CD8-positive, alpha-beta memory T cell (primary cell): ENCODE measurements around the gene CDYL. TPM values are rescaled to one million over a fixed set of nuclear protein-coding genes. Genes with fewer than 3 reads are reported as not detected.
A peak's percentile ranks its signal among the peaks of the same experiment; 100 is the strongest.

Experiments
- CTCF ChIA-PET: fragments of 350-600 bp; sonication (Branson Sonifier 250); formaldehyde crosslinking; loops from one replicate; lab custom pipeline; 2021; ENCODE audit warnings: antibody characterized with exemption; lab: Charles Lee
- POLR2A ChIA-PET: fragments of 350-600 bp; sonication (Branson Sonifier 250); formaldehyde crosslinking; loops from one replicate; lab custom pipeline; 2021; ENCODE audit warnings: antibody characterized with exemption; lab: Charles Lee
- DNase-seq, 5 donors: peaks; one replicate each; pipeline versions ENCODE4 v3.0.0 to v3.0.0-alpha.2; 2020 to 2022; ENCODE audit warnings: mixed read lengths in 1 of 5
- H3K27ac ChIP-seq: one replicate; pipeline ENCODE4 v1.7.0; 2013; ENCODE audit warnings: low read depth, mild to moderate bottlenecking, low read length, moderate library complexity
- H3K27me3 ChIP-seq: 2 replicates; pipeline ENCODE4 v1.7.0; 2013; ENCODE audit warnings: low read length, mild to moderate bottlenecking; ENCODE audit not compliant: insufficient read depth, poor library complexity, severe bottlenecking
- H3K36me3 ChIP-seq: 2 replicates; pipeline ENCODE4 v1.7.0; 2013; ENCODE audit warnings: mild to moderate bottlenecking, low read length, moderate library complexity; ENCODE audit not compliant: insufficient read depth
- H3K4me1 ChIP-seq: 2 replicates; pipeline ENCODE4 v1.7.0; 2013; ENCODE audit warnings: mild to moderate bottlenecking, low read length, moderate library complexity; ENCODE audit not compliant: insufficient read depth
- H3K4me3 ChIP-seq: 2 replicates; pipeline ENCODE4 v1.7.0; 2013; ENCODE audit warnings: mild to moderate bottlenecking, low read length
- H3K9me3 ChIP-seq: 2 replicates; pipeline ENCODE4 v1.7.0; 2013; ENCODE audit warnings: mild to moderate bottlenecking, low read length
- H3K27ac Mint-ChIP-seq, 8 donors: one replicate each; pipeline ENCODE4 v1.8.0; 2020 to 2021; ENCODE audit warnings: mixed read lengths in 8 of 8, mild to moderate bottlenecking in 6 of 8, inconsistent platforms in 3 of 8, moderate library complexity in 3 of 8
- H3K27me3 Mint-ChIP-seq, 2 donors: one replicate each; pipeline ENCODE4 v1.8.0; 2020 to 2021; ENCODE audit warnings: mixed read lengths in 2 of 2, mild to moderate bottlenecking in 1 of 2, moderate library complexity in 1 of 2
- H3K36me3 Mint-ChIP-seq, 3 donors: one replicate each; pipeline ENCODE4 v1.8.0; 2020 to 2021; ENCODE audit warnings: mixed read lengths in 3 of 3, inconsistent platforms in 1 of 3, mild to moderate bottlenecking in 1 of 3
- H3K4me1 Mint-ChIP-seq, 3 donors: one replicate each; pipeline ENCODE4 v1.8.0; 2020 to 2021; ENCODE audit warnings: mixed read lengths in 3 of 3, inconsistent platforms in 1 of 3, mild to moderate bottlenecking in 1 of 3
- H3K4me3 Mint-ChIP-seq, 7 donors: one replicate each; pipeline ENCODE4 v1.8.0; 2020 to 2021; ENCODE audit warnings: mixed read lengths in 7 of 7, mild to moderate bottlenecking in 6 of 7, moderate library complexity in 4 of 7, inconsistent platforms in 2 of 7
- H3K9me3 Mint-ChIP-seq, 5 donors: one replicate each; pipeline ENCODE4 v1.8.0; 2020 to 2022; ENCODE audit warnings: mixed read lengths in 5 of 5, mild to moderate bottlenecking in 3 of 5, moderate library complexity in 2 of 5, inconsistent platforms in 1 of 5
- polyA plus RNA-seq: library from polyadenylated mRNA; unstranded; fragments of 300-500 nt; fragmentation: Illumina TruSeq; gene quantifications from one replicate; pipeline ENCODE4 v1.2.3, GENCODE V29; 2021
- total RNA-seq, 2 experiments: library from RNA; stranded (reverse); gene quantifications; one replicate each; pipeline ENCODE4 v1.2.3, GENCODE V29; 2021

CDYL gene
- total and polyA plus RNA-seq, 3 experiments from 2014 or later = 7.5 to 32.2 (median 31.7) TPM

DNA sequence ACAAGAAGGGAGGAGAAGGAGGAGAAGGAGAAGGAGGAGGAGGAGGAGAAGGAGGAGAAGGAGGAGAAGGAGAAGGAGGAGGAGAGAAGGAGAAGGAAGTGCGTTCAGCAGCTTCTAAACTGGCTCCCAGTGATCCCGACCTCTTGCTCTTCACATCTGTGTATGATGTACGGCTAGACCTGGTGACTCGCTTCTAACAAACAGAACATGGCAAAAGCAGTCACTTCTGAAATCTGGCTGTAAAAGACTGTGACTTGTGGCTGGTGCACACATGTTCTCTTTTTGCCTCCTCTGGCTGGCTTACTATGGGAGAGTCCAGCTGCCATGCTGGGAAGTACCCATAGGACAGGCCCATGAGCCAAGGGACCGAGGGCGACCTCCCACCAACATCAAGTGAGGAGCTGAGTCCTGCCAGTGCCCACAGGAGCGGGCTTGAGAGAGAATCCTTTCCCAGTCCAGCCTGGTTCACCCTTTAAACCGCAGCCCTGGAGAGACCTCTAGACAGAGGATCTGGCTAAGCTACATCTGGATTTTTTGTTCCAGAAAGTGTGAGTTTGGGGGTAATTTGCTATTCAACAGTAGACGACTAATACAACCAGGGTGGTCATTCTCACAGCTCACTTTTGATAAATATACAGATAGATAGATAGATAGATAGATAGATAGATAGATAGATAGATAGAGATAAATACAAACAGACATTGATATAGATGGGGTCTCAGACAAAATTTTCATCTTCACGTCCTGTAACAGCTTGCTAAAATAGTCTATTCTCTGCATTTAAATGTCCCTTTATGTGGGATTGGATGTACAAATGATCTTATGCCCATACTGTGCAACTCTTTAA is 185.3 kb downstream of the CDYL start:
- H3K27ac Mint-ChIP-seq = no peak overlapping the region

DNA sequence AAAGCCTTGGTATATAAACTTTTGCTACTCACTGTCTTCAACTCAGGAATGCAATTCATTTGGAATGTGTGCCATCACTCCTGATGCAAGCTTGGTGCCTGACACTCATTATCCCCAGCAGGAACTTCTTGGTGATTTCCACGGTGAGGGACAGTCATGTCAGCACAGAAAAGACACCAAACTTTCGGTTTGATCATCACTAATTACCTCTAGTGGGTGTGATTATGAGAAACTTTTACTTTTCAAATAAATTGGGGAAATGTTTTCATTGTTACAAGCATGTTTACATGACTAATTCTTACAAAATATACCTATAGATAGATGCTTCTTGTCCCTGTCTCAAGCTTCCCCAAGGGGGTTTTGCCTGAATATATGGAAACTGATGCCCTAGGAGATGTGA is 186.7 kb downstream of the CDYL start:
- Histone ChIP-seq H3K4me3 (no peak overlapping the region), H3K27ac (no peak overlapping the region), H3K27me3 (no peaks in the 10 kb centered on the region), H3K36me3 (no peaks in the 10 kb centered on the region), H3K4me1 (no peaks in the 10 kb centered on the region), H3K9me3 (no peaks in the 10 kb centered on the region)
- CTCF ChIA-PET = no interaction called here
- DNase-seq = no peak
- peaks cover 0 to 7% (median 0%) of the 10 kb centered on the region in 5 donors for H3K9me3 Mint-ChIP-seq
- no peaks in the 10 kb centered on the region for H3K4me1 Mint-ChIP-seq
- H3K36me3 Mint-ChIP-seq = peaks cover 0 to 2% (median 0%) of the 10 kb centered on the region in 3 donors
- POLR2A ChIA-PET = no interaction called here
- peaks cover 0 to 3% of the 10 kb centered on the region in 2 donors for H3K27me3 Mint-ChIP-seq
- H3K4me3 Mint-ChIP-seq = no peak overlapping the region
- H3K27ac Mint-ChIP-seq = no peak overlapping the region

More for the DNA sequence above, 185.3 kb downstream of the CDYL start:
- Histone ChIP-seq H3K36me3 (no peaks in the 10 kb centered on the region), H3K27me3 (no peaks in the 10 kb centered on the region), H3K27ac (no peak overlapping the region), H3K4me3 (no peak overlapping the region), H3K4me1 (no peaks in the 10 kb centered on the region), H3K9me3 (no peaks in the 10 kb centered on the region)
- ChIA-PET CTCF (interaction anchor here (0.6 kb wide), 1 partner anchor 102 kb away, joined by 3 read pairs; no protein-coding TSS in a partner anchor), POLR2A (no interaction called here)
- DNase-seq = no peak
- peaks cover 0 to 7% (median 0%) of the 10 kb centered on the region in 5 donors for H3K9me3 Mint-ChIP-seq
- H3K4me3 Mint-ChIP-seq = no peak overlapping the region
- H3K36me3 Mint-ChIP-seq = peaks cover 0 to 2% (median 0%) of the 10 kb centered on the region in 3 donors
- no peaks in the 10 kb centered on the region for H3K4me1 Mint-ChIP-seq
- H3K27me3 Mint-ChIP-seq = peaks cover 0 to 3% of the 10 kb centered on the region in 2 donors

DNA sequence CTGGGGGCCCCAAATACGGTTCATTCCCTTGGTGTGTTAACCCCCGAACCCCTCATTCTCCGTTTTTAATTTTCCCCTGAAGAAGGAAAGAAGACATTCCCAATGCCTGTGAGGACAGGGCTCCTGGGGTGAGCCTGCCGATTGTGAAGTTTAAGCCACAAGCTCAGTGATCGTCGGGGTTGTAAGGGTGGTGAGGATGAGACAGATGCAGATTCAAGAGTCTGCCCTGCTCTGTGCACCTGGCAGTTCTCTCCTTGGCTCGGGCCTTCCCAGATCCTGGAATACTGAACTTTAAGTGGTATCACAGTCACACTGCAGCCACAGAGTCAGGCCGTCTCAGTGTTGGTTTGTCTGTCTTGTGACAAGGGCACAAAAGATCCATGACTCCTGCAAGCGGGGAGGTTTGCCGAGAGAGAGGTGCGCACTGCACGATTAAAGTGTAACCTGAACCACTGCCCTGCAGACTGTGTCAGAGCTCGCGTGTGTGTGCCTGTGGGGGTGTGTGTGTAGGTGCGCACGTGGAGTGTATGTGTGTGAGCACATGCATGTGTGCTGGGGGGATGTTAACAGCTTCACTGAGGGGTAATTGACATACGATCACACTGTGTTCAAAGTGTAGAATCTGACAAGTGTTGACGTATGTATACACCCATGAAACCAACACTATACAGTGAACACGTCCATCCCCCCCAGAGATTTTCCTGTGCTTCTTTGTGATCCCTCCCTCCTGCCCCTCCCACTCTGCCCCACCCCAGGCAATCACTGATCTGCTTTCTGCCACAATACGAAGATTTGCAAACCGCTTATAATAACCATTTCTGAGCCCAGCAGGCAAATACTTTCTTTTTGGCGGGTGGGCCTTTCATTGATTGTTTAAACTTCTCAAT is 188.7 kb downstream of the CDYL start:
- H3K27me3 Mint-ChIP-seq = peaks cover 0 to 8% of the 10 kb centered on the region in 2 donors
- no peak overlapping the region for H3K27ac Mint-ChIP-seq
- DNase-seq = no peak
- Histone ChIP-seq H3K36me3 (no peaks in the 10 kb centered on the region), H3K27me3 (no peaks in the 10 kb centered on the region), H3K4me3 (no peak overlapping the region), H3K9me3 (no peaks in the 10 kb centered on the region), H3K4me1 (no peaks in the 10 kb centered on the region), H3K27ac (no peak overlapping the region)
- H3K36me3 Mint-ChIP-seq = peaks cover 0 to 2% (median 0%) of the 10 kb centered on the region in 3 donors
- ChIA-PET POLR2A (no interaction called here), CTCF (no interaction called here)
- H3K4me1 Mint-ChIP-seq = no peaks in the 10 kb centered on the region
- no peak overlapping the region for H3K4me3 Mint-ChIP-seq
- H3K9me3 Mint-ChIP-seq = peaks cover 0 to 6% (median 0%) of the 10 kb centered on the region in 5 donors

DNA sequence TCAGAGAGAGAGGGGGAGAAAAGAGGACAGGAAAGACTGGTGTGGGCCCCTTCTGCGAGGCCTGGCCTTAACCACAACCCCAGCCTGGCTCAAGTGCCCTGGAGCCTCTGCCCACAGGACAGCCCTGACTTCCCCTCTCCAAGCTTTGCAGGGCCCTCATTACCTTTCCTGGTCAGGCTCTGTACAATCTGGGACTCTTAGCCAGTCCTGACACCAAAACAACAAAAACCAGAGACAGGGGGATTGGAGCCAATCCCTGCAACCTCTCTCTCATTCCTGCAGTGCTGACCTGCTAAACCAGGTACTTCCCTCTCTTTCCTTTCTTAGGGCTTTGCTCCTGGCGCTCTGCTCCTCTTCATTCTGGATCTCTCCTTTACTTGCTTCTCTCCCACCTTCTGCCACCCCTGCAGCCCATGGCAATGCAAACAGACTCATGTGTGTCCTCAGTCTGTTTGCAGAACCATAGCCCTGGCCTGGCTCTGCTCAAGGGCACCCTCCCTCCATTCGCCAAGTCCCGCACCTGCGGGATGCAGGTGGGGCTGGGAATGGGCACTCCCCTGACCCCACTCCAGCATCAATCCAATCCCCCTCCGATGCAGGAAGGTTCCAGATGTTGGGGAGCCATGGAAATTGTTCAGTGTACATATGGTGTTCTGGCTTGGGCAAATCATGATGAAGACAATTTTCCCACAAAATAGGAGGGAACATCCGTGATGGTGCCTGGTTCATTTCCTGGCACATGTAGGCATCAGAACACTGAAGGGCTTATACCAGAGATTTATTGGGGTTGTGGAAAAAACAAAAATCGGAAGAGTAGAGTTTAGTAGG is 189.6 kb downstream of the CDYL start:
- Mint-ChIP-seq H3K36me3 (peaks cover 0 to 2% (median 0%) of the 10 kb centered on the region in 3 donors), H3K4me1 (no peaks in the 10 kb centered on the region), H3K9me3 (no peaks in the 10 kb centered on the region), H3K27ac (peak overlapping the region in 1 of 8 donors; percentile 32), H3K4me3 (no peak overlapping the region), H3K27me3 (peaks cover 0 to 11% of the 10 kb centered on the region in 2 donors)
- Histone ChIP-seq H3K27me3 (no peaks in the 10 kb centered on the region), H3K4me3 (no peak overlapping the region), H3K4me1 (no peaks in the 10 kb centered on the region), H3K27ac (no peak overlapping the region), H3K9me3 (no peaks in the 10 kb centered on the region), H3K36me3 (no peaks in the 10 kb centered on the region)
- ChIA-PET POLR2A (no interaction called here), CTCF (no interaction called here)
- no peak for DNase-seq

DNA sequence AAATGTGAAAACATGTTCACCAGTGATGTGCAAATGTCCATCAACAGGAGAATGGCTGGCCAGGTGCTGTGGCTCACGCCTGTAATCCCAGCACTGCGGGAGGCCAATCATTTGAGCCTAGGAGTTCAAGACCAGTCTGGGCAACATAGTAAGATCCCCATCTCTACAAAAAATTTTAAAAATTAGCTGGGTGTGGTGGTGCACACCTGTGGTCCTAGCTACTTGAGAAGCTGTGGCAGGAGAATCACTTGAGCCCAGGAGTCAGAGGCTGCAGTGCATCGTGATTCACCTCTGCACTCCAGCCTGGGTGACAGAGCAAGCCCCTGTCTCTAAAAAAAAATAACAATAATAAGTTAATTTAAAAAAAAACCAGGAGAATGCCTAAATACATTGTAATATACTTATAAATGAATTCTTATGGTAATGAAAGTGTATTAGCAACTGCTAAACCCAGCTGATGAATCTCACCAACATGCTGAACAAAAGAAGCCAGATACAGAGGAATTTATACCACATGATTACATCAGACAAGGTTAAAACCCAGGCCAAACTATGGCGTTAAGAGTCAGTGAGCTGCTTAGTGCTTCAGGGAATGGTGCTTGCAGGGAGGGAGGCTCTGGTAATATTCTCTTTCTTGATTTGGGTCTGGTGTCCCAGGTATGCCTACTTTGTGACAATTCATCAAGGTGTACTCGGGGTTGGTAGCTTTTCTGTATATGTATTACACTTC is 191.3 kb downstream of the CDYL start:
- no peak for DNase-seq
- CTCF ChIA-PET = no interaction called here

DNA sequence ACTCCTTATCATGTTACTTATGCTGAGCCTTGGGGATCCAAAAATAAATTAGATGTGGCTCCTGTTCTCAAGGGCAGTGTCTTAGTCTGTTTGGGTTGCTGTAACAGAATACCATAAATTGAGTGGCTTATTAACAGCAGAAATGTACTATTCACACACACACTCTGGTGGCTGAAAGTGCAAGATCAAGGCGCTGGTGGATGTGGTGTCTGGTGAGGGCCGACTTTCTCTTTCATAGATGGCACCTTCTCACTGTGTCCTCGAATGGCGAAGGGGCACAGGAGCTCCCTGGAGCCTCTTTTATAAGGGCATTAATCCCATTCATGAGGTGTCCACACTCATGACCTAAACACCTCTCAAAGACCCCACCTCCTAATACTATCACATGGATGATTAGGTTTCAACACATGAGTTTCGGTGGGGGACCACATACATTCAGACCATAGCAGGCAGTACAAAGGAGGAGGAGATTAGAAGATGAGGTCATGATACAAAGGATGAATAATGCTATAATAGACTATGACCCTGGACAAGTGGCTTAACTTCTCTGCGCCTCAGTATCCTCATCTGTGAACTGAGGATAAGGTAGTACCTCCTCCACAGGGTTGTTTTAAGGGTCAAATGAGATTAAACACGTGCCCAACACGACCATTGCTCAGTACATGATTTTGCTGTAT is 193.5 kb downstream of the CDYL start:
- Mint-ChIP-seq H3K9me3 (no peaks in the 10 kb centered on the region), H3K27ac (no peak overlapping the region), H3K4me3 (no peak overlapping the region), H3K36me3 (peaks cover 0 to 2% (median 0%) of the 10 kb centered on the region in 3 donors), H3K27me3 (peaks cover 3 to 15% of the 10 kb centered on the region in 2 donors), H3K4me1 (no peaks in the 10 kb centered on the region)
- Histone ChIP-seq H3K36me3 (no peaks in the 10 kb centered on the region), H3K4me3 (no peak overlapping the region), H3K4me1 (no peaks in the 10 kb centered on the region), H3K27ac (no peak overlapping the region), H3K27me3 (no peaks in the 10 kb centered on the region), H3K9me3 (no peaks in the 10 kb centered on the region)
- no peak for DNase-seq
- POLR2A ChIA-PET = no interaction called here
- CTCF ChIA-PET = no interaction called here

More for the DNA sequence above, 191.3 kb downstream of the CDYL start:
- Histone ChIP-seq H3K4me3 (no peak overlapping the region), H3K9me3 (no peaks in the 10 kb centered on the region), H3K27ac (no peak overlapping the region), H3K4me1 (no peaks in the 10 kb centered on the region), H3K36me3 (no peaks in the 10 kb centered on the region), H3K27me3 (no peaks in the 10 kb centered on the region)
- no peak overlapping the region for H3K27ac Mint-ChIP-seq
- no peaks in the 10 kb centered on the region for H3K9me3 Mint-ChIP-seq
- no peak overlapping the region for H3K4me3 Mint-ChIP-seq
- peaks cover 2 to 15% of the 10 kb centered on the region in 2 donors for H3K27me3 Mint-ChIP-seq
- H3K36me3 Mint-ChIP-seq = peaks cover 0 to 2% (median 0%) of the 10 kb centered on the region in 3 donors
- POLR2A ChIA-PET = no interaction called here
- H3K4me1 Mint-ChIP-seq = no peaks in the 10 kb centered on the region
